Measurements from ENCODE around the gene COL4A5.
"Not testable (repeated sequence)": the region's sequence is repeated elsewhere in the genome, so short reads cannot be mapped to it uniquely, and the experiment has no call there.

The COL4A5 gene

DNA sequence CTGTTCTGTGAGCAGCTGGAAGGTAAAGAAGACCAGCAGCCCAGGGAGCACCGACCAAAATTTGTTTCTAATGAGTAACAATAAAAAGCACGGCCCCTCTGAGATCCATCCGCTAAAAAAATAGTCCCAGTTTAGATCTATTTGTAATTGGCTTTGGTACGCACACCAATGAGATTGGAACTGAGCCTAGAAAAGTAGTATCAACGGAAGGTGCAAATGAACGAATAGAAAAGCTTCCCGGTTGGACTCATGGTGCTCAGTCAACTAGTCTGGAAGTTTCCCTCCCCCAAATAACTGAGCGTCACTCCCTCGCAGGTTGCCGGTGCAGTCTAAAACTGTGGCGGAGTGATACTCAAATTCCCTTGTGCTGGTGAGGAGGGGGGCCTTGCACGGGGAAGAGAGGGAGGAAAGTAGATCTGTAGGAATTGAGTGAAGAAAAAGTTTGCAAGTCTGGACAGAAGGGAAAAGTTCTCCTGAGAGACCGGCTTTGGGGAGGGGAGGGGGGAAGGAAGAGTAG, at the start of gene COL4A5:
TSS of gene COL4A5 (plus strand) at position 413 of the 517 bp plus-strand sequence. CDS start 288 bp downstream, outside the sequence.
- DNase-seq = peak; percentile 48

GRCh38 chrX:108390976-108391717, 48.5 kb upstream of the COL4A5 start:
- not testable (repeated sequence) for DNase-seq

DNA sequence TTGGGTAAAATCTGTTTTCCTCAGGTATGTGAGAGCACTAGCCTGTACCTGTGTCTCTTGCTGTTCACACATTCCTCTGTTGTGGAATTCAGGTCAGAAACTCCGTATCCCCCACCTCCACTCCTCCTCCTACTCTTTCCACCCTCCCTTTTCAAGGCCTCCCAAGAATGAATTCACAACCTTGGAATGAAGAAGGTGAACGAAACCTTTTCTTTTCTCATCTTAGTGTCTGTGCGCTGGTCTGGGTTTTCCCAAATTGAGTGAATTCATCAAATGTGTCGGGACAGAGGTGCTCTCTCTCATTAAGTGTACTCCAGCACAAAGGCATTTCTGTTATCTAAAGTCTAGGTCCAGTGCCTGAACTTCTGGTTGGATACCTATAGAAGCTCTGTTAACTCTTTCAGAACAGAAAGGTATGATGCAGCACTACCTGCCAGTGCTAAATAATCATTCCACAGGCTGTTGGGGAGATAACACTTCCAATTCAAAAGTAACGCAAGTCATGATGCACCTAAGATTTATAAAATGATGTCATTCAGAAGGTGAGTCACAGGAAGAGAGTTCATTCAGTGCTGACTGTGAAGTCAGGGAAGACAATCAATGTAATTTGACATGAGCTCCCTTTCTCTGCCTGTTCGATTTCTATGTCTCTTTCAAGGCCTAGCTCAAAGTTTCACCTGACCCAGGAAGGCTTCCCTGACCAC, 43.3 kb upstream of the COL4A5 start:
- DNase-seq = no peak

DNA sequence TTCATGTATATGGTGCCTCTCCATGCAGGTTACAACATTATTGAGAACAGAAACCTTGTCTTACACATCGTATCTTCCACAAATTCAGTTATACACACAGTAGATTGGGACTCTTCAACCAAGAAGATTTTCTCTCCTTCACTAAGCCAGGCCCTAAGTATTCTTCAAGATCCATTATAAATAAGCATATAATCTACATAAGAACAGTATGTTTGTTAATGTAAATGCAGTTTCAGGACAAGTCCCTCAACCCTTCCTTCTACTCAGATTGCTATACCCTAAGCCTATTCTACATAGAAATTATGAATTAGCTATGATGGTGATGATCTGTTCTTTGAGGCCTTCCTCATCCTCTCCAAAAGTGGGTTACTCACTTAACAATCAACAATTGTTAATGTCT, 42.7 kb upstream of the COL4A5 start:
- DNase-seq = no peak

DNA sequence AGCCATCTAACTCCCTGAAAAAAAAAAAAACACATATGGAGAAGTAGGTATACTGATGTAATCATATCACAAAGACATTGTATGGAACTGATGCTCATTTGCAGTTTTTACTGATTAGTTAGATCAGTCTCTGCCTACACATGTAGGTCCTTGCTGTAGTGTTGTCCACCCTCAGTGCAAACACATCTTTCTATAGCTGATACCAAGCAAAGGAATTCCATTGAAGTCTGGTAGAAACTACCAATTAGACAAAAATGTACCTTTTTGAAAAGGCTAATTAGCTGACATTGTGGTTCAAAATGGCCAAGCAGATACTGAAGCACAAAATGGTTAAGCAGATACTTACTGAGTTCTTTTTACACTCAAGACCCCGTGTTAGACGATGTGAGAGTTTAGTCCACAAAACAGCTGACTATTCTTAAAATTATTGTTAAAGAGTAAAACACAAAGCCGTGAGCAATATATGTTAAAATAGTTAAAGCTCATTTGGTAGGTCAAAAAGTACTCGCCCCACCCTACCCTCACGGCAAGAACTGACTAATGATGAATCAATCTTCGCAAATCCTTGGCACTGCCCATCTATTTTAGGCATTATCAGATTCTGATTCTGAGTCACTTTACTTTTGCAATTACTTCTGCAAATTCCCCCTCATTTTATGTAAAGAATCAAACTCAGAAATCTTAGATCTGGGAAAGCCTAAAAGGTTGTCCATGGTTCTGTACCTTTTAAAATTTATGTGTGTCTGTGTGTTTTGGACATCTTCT, 41.8 kb upstream of the COL4A5 start:
- DNase-seq = no peak

- no peak for DNase-seq
Measured at GRCh38 chrX:108399418-108400165, 40.0 kb upstream of the COL4A5 start.

DNA sequence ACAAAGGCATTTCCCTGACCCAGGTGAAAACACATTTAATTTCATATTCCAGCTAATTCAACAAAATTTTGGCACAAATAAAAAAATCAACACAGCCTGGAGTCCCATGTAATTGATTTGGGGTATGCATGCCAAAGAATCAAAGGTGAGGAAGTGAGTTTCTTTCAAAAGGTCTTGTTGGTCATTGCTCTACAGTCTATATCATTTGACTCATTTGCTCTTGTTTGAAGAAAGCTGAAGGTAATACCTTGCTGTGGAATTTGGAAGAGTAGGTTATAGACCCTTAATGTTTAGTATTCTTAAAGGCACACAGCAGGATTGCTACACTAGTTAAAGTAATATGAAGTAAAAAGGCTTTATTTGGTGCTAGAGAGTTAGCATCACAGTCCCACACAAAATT, 26.9 kb upstream of the COL4A5 start:
- DNase-seq = no peak

- no peak for DNase-seq
Measured at GRCh38 chrX:108415146-108415545, 24.5 kb upstream of the COL4A5 start.

- no peak for DNase-seq
Measured at GRCh38 chrX:108415891-108416290, 23.7 kb upstream of the COL4A5 start.

DNA sequence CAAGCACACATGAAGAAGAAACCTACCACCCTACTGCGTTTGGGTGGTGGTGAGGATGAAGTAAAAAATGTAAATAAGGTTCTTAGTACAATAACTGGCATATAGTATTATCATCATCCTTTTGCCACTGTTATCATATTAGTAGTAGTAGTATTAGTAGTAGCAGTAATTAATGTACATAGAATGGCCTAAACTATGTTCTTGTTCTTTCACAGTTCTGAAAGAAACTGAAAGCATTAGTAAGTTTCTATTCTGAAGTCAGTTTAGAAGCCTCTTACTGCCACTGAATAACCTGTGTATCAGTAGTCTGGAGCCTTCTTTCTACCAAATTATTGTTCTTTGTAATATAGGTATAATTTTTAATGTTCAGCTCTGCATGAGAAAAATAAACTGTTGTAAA, 22.4 kb upstream of the COL4A5 start:
- DNase-seq = no peak

DNA sequence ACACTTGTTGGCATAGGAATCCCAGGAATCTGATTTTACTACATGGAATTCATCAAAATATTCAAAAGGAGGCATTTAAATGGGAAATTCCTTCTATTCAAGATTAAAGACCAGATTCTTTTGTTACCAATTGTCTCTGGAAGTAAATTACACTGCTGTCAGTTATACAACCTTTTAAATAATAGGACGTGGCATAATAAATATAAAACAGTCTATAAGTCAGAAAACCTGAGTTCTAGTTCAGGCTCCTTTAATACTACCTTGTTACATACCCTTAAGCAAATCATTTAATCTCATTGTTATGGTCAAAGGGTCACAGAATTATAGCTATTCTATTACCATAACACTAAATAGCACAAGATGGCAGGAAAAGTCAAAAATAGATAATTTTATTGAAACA, 20.2 kb upstream of the COL4A5 start:
- DNase-seq = no peak

GRCh38 chrX:108420481-108420880, 19.2 kb upstream of the COL4A5 start:
- no peak for DNase-seq

GRCh38 chrX:108426262-108426661, 13.4 kb upstream of the COL4A5 start:
- no peak for DNase-seq

- no peak for DNase-seq
Measured at GRCh38 chrX:108435261-108435660, 4.4 kb upstream of the COL4A5 start.

DNA sequence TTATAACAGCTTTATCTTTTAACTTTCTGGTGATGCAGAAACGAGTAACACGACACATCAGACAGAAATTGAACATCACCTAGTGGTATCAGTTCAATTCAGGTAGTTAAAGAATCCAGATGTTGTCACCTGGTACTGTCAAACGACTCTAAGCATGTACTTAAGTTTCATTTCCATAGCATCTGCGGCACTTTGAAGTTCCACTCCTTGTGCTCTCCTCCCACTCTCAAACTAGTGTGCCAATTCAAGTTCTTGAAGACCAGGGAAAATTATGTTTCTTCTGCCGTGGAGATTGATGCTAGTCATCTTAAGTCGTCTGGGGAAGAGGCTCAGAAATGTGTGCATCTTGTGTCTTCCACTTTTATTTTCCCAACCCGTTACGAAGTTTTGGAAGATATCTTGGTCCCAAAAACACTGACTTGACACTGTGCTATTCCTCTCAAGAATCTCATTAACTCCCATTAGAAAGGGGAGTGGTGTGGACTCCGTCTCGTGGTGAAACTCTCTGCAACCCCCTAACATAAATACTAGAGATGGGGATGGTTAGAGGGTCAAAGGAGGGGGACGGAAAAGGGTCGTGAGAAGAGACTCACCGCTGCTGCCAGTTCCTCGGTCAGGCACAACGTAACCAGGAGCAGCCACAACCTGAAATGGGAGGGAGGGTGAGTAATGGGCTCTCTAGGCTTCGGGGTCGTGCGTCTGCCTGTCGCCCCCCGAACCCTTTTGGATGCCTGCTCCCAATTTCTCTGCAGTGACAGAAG, 2.1 kb upstream of the COL4A5 start:
- DNase-seq = no peak

DNA sequence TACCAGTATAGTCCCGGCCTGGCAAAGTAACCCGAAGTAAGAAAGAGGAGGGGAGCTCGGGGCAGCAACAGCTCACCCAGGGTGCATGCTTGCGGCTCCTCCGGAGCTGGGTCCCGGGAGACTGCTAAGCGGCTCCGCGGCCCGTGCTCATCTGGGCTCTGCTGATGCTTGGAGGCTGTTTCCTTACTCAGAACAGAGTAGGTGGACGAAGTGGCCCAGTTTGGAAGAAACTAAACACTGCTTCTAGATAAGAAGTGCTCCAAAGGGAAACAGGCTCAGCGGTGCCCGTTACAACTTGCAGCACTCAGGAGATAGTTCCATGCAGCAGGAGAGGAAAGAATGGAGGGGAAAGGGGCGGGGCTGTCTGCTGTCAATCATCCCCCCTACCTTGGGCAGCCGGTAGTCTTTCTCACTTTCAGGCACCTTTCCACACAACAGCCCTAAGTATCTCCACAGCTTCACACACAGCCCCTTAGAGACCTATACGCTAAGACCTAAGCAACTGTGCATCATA, 1.5 kb upstream of the COL4A5 start, which contains the start of gene COL4A6:
TSS of gene COL4A6 (minus strand) at position 313 of the 514 bp plus-strand sequence. CDS start at position 87, 226 bp downstream.
- DNase-seq = peak; percentile 3

DNA sequence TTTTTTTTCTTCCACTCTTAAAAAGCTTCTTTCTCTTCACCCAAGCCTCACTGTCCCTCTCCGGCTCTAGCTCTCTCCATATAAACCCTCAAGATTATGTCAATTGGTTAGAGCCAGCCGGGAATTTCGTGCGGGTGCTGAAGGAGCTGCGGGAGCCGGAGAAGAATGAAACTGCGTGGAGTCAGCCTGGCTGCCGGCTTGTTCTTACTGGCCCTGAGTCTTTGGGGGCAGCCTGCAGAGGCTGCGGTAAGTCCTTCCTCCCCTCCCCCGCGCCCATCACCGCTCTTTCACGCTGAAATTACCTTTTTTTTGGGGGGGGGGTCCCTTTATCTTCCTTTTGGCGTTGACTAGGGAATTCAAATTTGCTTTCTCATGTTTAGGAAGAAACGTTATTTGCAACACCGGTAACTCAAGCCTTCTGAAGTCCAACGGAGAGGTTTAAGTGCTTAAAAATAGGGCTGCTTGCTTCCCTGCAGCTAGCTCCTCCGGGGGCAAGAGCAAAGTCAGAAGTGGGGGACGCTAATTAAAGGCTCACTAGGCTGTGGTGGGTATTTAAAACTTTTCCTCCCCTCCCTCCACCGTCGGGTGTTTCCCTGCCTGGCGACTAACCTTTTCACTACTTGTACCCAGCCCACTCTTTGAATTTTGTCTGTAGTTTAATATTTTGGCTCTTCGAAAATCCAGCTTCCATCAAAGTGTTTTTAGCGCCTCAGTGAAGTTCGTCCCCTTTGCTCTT, 491 bp downstream of the COL4A5 start:
- DNase-seq = no peak

GRCh38 chrX:108442901-108443464, 3.3 kb downstream of the COL4A5 start:
- DNase-seq = no peak

DNA sequence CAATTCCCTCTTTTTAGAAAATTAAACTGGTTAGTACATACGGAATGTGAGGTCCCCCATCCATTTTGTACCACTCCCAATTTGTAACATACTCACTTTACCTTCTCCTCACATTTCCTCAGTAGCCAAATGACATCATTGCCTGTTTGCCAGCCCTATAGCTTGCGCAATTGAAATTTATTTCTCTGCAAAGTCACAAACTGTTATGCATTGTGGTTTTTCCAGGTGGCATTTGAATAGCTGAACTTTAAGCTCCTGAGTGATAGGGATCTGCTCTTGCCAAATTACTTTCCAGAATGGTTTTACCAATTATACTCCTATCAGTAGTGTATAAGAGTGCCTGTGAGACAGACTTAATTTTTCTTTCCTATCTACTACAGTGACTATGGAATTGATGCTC, 7.7 kb downstream of the COL4A5 start:
- no peak for DNase-seq

GRCh38 chrX:108453841-108454240, 14.2 kb downstream of the COL4A5 start:
- no peak for DNase-seq
